Activated CD8-positive, alpha-beta memory T cell treated with anti-CD3 and anti-CD28 coated beads for 36 hours (primary cell): Measurements from ENCODE around the gene ALCAM. TPM values are rescaled to one million over a fixed set of nuclear protein-coding genes. Genes with fewer than 3 reads are reported as not detected.
"Not testable (repeated sequence)": the region's sequence is repeated elsewhere in the genome, so short reads cannot be mapped to it uniquely, and the experiment has no call there.

Source experiments
- CTCF ChIA-PET: fragments of 350-600 bp; sonication (Branson Sonifier 250); formaldehyde crosslinking; loops from one replicate; lab custom pipeline; 2021; ENCODE audit warnings: antibody characterized with exemption; lab: Charles Lee
- POLR2A ChIA-PET: fragments of 350-600 bp; sonication (Branson Sonifier 250); formaldehyde crosslinking; loops from one replicate; lab custom pipeline; 2021; ENCODE audit warnings: antibody characterized with exemption; lab: Charles Lee
- total RNA-seq, 2 experiments: library from RNA; stranded (reverse); gene quantifications; one replicate each; pipeline ENCODE4 v1.2.3, GENCODE V29; 2021

The ALCAM gene
- total RNA-seq, 2 experiments from 2014 or later: 19.6 to 22.1 TPM

GRCh38 chr3:105377716-105378115 is 11.0 kb downstream of the ALCAM start:
- ChIA-PET POLR2A (no interaction called here), CTCF (no interaction called here)

GRCh38 chr3:105385179-105385578 is 18.5 kb downstream of the ALCAM start:
- CTCF ChIA-PET: no interaction called here
- POLR2A ChIA-PET: no interaction called here

- ChIA-PET POLR2A (no interaction called here), CTCF (no interaction called here)
Observed at GRCh38 chr3:105385819-105386508, 19.3 kb downstream of the ALCAM start.

- ChIA-PET POLR2A (no interaction called here), CTCF (no interaction called here)
Observed at GRCh38 chr3:105387122-105387751, 20.5 kb downstream of the ALCAM start.

- ChIA-PET CTCF (no interaction called here), POLR2A (no interaction called here)
Observed at GRCh38 chr3:105388176-105388575, 21.5 kb downstream of the ALCAM start.

- CTCF ChIA-PET, POLR2A ChIA-PET: not testable (repeated sequence)
Observed at GRCh38 chr3:105389759-105390158, 23.1 kb downstream of the ALCAM start.

GRCh38 chr3:105392598-105392997 is 25.9 kb downstream of the ALCAM start:
- POLR2A ChIA-PET, CTCF ChIA-PET: not testable (repeated sequence)

- ChIA-PET CTCF (no interaction called here), POLR2A (no interaction called here)
Observed at GRCh38 chr3:105394177-105394576, 27.5 kb downstream of the ALCAM start.

- CTCF ChIA-PET: no interaction called here
- POLR2A ChIA-PET: no interaction called here
Observed at GRCh38 chr3:105397974-105398373, 31.3 kb downstream of the ALCAM start.

- ChIA-PET POLR2A (no interaction called here), CTCF (no interaction called here)
Observed at GRCh38 chr3:105398437-105398836, 31.7 kb downstream of the ALCAM start.

GRCh38 chr3:105399062-105399461 is 32.4 kb downstream of the ALCAM start:
- CTCF ChIA-PET: no interaction called here

GRCh38 chr3:105399611-105400010 is 32.9 kb downstream of the ALCAM start:
- ChIA-PET POLR2A (no interaction called here), CTCF (no interaction called here)

More at GRCh38 chr3:105399062-105399461, 32.4 kb downstream of the ALCAM start:
- POLR2A ChIA-PET: no interaction called here

- ChIA-PET POLR2A (no interaction called here), CTCF (no interaction called here)
Observed at GRCh38 chr3:105401254-105401653, 34.5 kb downstream of the ALCAM start.

GRCh38 chr3:105401691-105402149 is 35.0 kb downstream of the ALCAM start:
- ChIA-PET POLR2A (no interaction called here), CTCF (no interaction called here)

- ChIA-PET CTCF (no interaction called here), POLR2A (no interaction called here)
Observed at GRCh38 chr3:105402287-105402801, 35.6 kb downstream of the ALCAM start.

GRCh38 chr3:105403034-105403433 is 36.3 kb downstream of the ALCAM start:
- POLR2A ChIA-PET: interaction anchor here (0.6 kb wide), 1 partner anchor 28 kb away, joined by 3 read pairs; no protein-coding TSS in a partner anchor
- CTCF ChIA-PET: not testable (repeated sequence)

GRCh38 chr3:105406268-105406667 is 39.6 kb downstream of the ALCAM start:
- POLR2A ChIA-PET: no interaction called here
- CTCF ChIA-PET: no interaction called here

- CTCF ChIA-PET: no interaction called here
- POLR2A ChIA-PET: no interaction called here
Observed at GRCh38 chr3:105409364-105409763, 42.7 kb downstream of the ALCAM start.

- CTCF ChIA-PET: interaction anchor here (0.6 kb wide), 1 partner anchor 1265 kb away, joined by 3 read pairs; no protein-coding TSS in a partner anchor
- POLR2A ChIA-PET: no interaction called here
Observed at GRCh38 chr3:105413343-105413887, 46.7 kb downstream of the ALCAM start.

- CTCF ChIA-PET: no interaction called here
- POLR2A ChIA-PET: no interaction called here
Observed at GRCh38 chr3:105414841-105415240, 48.1 kb downstream of the ALCAM start.

GRCh38 chr3:105415951-105416350 is 49.2 kb downstream of the ALCAM start:
- ChIA-PET CTCF (no interaction called here), POLR2A (no interaction called here)
